Measurements from ENCODE around the gene CHP2. TPM values are rescaled to one million over a fixed set of nuclear protein-coding genes. Genes with fewer than 3 reads are reported as not detected.
"Not testable (repeated sequence)": the region's sequence is repeated elsewhere in the genome, so short reads cannot be mapped to it uniquely, and the experiment has no call there.

Gene CHP2
- polyA plus RNA-seq, 1 experiment, result not detected

DNA sequence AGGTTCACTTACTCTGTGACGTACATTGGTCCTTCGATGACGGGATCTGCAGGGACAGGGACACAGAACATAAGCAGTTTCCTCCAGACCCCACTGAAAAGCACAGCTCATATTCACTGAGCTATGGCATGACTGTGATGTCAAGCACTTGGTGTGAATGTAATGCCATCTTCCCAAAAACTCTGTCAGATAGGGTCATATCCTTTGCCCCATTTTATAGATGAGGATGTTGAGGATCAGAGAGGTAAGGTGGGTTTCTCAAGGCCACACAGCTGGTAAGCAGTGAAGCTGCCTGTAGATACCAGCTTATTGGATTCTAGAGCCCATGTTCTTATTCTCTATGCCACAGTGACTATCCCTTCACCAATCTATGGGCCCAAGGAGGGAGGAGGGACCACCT is 44.3 kb upstream of the CHP2 start:
- Histone ChIP-seq H3K4me3 (ENCODE audit: low read depth, low read length) (no peak overlapping the region), H3K9me3 (ENCODE audit: control insufficient read depth, insufficient read depth, low read length) (peaks cover 8% of the 10 kb centered on the region), H3K27me3 (ENCODE audit: control insufficient read depth, insufficient read depth, low read length) (peaks cover 29% of the 10 kb centered on the region), H3K27ac (ENCODE audit: low read depth, low read length) (no peak overlapping the region)
- TF ChIP-seq, protein P1, sequence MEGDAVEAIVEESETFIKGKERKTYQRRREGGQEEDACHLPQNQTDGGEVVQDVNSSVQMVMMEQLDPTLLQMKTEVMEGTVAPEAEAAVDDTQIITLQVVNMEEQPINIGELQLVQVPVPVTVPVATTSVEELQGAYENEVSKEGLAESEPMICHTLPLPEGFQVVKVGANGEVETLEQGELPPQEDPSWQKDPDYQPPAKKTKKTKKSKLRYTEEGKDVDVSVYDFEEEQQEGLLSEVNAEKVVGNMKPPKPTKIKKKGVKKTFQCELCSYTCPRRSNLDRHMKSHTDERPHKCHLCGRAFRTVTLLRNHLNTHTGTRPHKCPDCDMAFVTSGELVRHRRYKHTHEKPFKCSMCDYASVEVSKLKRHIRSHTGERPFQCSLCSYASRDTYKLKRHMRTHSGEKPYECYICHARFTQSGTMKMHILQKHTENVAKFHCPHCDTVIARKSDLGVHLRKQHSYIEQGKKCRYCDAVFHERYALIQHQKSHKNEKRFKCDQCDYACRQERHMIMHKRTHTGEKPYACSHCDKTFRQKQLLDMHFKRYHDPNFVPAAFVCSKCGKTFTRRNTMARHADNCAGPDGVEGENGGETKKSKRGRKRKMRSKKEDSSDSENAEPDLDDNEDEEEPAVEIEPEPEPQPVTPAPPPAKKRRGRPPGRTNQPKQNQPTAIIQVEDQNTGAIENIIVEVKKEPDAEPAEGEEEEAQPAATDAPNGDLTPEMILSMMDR (IDR thresholded peaks at IDR 0.05; ENCODE audit: low read depth, low read length), result no peak
- CTCF ChIA-PET, result interaction anchor here (1.4 to 1.7 kb wide), 2 partner anchors 17 to 18 kb away, joined by 3 to 6 read pairs; no protein-coding TSS in a partner anchor
- POLR2A ChIA-PET, result no interaction called here
- DNase-seq (ENCODE audit: low read depth, low spot score), result no peak

DNA sequence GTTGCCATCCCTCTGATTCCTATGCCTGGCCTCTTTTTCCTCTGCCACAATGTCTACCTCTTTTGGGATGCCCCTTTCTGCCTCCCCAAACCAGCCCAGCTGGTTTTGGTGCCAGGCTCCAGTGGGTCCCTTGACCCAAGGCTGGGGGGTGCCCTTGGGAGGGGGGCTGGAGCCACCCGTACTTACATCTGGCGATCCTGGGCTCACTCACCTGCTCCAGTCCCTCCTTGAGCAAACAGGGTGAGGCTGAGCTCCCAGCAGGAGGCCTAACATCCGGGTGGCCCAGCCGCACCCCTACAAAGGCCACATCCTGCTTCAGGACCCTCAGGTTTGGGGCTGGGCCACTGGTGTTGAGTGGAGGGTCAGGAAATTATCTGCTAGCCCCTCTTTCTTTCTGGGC is 43.0 kb upstream of the CHP2 start:
- DNase-seq (ENCODE audit: low read depth, low spot score), result no peak
- Histone ChIP-seq H3K27ac (ENCODE audit: low read depth, low read length) (no peak overlapping the region), H3K27me3 (ENCODE audit: control insufficient read depth, insufficient read depth, low read length) (peaks cover 29% of the 10 kb centered on the region), H3K9me3 (ENCODE audit: control insufficient read depth, insufficient read depth, low read length) (peaks cover 8% of the 10 kb centered on the region), H3K4me3 (ENCODE audit: low read depth, low read length) (no peak overlapping the region)
- TF ChIP-seq, protein P1 (IDR thresholded peaks at IDR 0.05; ENCODE audit: low read depth, low read length), result no peak
- CTCF ChIA-PET, result interaction anchor here (1.7 kb wide), 1 partner anchor 16 kb away, joined by 6 read pairs; no protein-coding TSS in a partner anchor
- POLR2A ChIA-PET, result no interaction called here

DNA sequence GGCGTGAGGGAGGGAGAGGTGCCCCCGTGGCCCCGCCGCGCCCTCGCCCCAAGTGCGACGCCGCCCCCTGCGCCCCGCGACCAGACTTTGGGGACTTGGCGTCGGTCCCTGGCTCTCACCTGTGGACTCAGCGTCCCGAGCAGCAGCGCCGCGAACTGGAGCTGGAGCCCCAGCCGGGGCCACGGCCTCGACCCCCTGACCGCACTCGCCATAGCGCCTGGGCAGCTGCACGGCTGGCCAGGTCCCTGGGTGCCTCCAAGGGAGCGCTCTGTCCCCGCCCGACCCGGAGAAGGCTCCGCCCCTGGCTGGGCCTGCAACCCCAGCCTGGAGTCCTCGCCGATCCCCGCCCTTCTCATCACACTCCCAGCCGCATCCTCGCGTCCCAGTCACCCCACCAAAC is 41.9 kb upstream of the CHP2 start, which contains the start of gene ERN2:
TSS of gene ERN2 (minus strand) at position 247 of the 400 bp plus-strand sequence. CDS start at position 212, 35 bp downstream.
- no peak for DNase-seq (ENCODE audit: low read depth, low spot score)
- no peak within 1 kb of the TSS for H3K4me3 ChIP-seq (ENCODE audit: low read depth, low read length)
- ChIA-PET POLR2A (no interaction called here), CTCF (interaction anchor here (0.6 kb wide), 1 partner anchor 18 kb away, joined by 3 read pairs; no protein-coding TSS in a partner anchor)
- TF ChIP-seq, protein P1 (IDR thresholded peaks at IDR 0.05; ENCODE audit: low read depth, low read length), result no peak
- H3K9me3 ChIP-seq (ENCODE audit: control insufficient read depth, insufficient read depth, low read length), result peaks cover 8% of the 10 kb centered on the region
- H3K27ac ChIP-seq (ENCODE audit: low read depth, low read length), result no peak within 1 kb of the TSS
- peaks cover 29% of the 10 kb centered on the region for H3K27me3 ChIP-seq (ENCODE audit: control insufficient read depth, insufficient read depth, low read length)

DNA sequence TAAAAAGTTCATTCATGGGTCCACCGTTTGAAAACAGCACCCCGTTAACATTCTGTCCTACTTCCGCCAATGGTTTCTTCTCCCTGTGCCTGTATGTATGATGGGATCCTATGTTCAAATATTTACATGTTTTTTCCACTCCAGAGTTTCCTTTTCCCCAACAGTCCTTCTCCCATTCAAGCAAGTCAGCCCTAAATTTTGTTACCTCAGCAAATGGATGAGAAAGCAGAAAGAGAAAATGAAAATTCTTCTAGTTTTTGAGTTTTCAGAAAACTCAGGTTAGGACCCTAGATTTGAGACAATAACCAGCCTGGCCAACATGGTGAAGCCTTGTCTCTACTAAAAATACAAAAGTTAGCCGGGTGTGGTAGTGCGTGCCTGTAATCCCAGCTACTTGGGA is 38.3 kb upstream of the CHP2 start:
- no peak for DNase-seq (ENCODE audit: low read depth, low spot score)
- peaks cover 22% of the 10 kb centered on the region for H3K27me3 ChIP-seq (ENCODE audit: control insufficient read depth, insufficient read depth, low read length)
- no peak overlapping the region for H3K27ac ChIP-seq (ENCODE audit: low read depth, low read length)
- POLR2A ChIA-PET, result no interaction called here
- H3K4me3 ChIP-seq (ENCODE audit: low read depth, low read length), result no peak overlapping the region
- no peaks in the 10 kb centered on the region; the same call in 1 of the 2 replicates for H3K9me3 ChIP-seq (ENCODE audit: control insufficient read depth, insufficient read depth, low read length)
- TF ChIP-seq, protein P1 (IDR thresholded peaks at IDR 0.05; ENCODE audit: low read depth, low read length), result no peak
- CTCF ChIA-PET, result interaction anchor here (0.6 kb wide), 1 partner anchor 14 kb away, joined by 4 read pairs; no protein-coding TSS in a partner anchor

DNA sequence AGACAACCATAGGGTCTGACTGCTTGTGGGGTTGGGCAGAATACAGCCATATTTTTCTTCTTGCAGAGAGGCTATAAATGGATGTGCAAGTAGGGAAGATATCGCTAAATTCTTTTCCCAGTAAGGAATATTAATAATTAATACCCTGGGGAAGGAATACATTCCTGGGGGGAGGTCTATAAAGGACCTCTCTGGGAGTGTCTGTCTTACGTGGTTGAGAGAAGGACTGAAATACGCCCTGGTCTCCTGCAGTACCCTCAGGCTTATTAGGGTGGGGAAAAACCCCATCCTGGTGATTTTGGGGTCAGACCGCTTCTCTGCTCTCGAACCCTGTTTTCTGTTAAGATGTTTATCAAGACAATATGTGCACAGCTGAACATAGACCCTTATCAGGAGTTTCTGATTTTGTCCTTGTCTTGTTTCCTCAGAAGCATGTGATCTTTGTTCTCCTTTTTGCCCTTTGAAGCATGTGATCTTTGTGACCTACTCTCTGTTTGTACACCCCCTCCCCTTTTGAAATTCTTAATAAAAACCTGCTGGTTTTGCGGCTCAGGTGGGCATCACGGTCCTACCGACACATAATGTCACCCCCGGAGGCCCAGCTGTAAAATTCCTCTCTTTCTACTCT is 32.1 kb upstream of the CHP2 start:
- H3K27me3 ChIP-seq (ENCODE audit: control insufficient read depth, insufficient read depth, low read length); CTCF ChIA-PET; DNase-seq (ENCODE audit: low read depth, low spot score); H3K27ac ChIP-seq (ENCODE audit: low read depth, low read length); H3K4me3 ChIP-seq (ENCODE audit: low read depth, low read length); POLR2A ChIA-PET; H3K9me3 ChIP-seq (ENCODE audit: control insufficient read depth, insufficient read depth, low read length): not testable (repeated sequence)

Data from AG04450 (cell line).